Chondrocyte (in vitro differentiated cells): ENCODE measurements around the gene TMEM92. TPM values are rescaled to one million over a fixed set of nuclear protein-coding genes. Genes with fewer than 3 reads are reported as not detected.
"Not testable (repeated sequence)": the region's sequence is repeated elsewhere in the genome, so short reads cannot be mapped to it uniquely, and the experiment has no call there.

Source experiments
- DNase-seq: peaks from one replicate; pipeline ENCODE4 v3.0.0; 2021; ENCODE audit warnings: mixed read lengths, low spot score
- H3K27ac Mint-ChIP-seq: one replicate; pipeline ENCODE4 v1.8.0; 2021; ENCODE audit warnings: mild to moderate bottlenecking, moderate library complexity, mixed read lengths; ENCODE audit not compliant: unreplicated experiment
- H3K27me3 Mint-ChIP-seq: 2 replicates; pipeline ENCODE4 v1.8.0; 2021; ENCODE audit warnings: low read depth, mixed read lengths
- H3K36me3 Mint-ChIP-seq: 2 replicates; pipeline ENCODE4 v1.8.0; 2021; ENCODE audit warnings: low read depth, mixed read lengths
- H3K4me1 Mint-ChIP-seq: 2 replicates; pipeline ENCODE4 v1.8.0; 2021; ENCODE audit warnings: low read depth, mild to moderate bottlenecking, mixed read lengths
- H3K4me3 Mint-ChIP-seq: one replicate; pipeline ENCODE4 v1.8.0; 2021; ENCODE audit warnings: mild to moderate bottlenecking, moderate library complexity, mixed read lengths; ENCODE audit not compliant: unreplicated experiment
- H3K9me3 Mint-ChIP-seq: 2 replicates; pipeline ENCODE4 v1.8.0; 2021; ENCODE audit warnings: low read depth, mixed read lengths
- total RNA-seq: library from RNA; stranded (reverse); gene quantifications from 3 replicates; pipeline ENCODE4 v1.2.1, GENCODE V29; 2021
- TF ChIP-seq, protein P1 (sequence below): fragments of 200-600 bp; sonication (generic); IDR thresholded peaks from 2 replicates; pipeline ENCODE4 v1.5.0; 2021; ENCODE audit warnings: antibody characterized with exemption, mild to moderate bottlenecking, moderate library complexity

Gene TMEM92
- total RNA-seq, 1 donor from 2014 or later = 1.6 TPM

DNA sequence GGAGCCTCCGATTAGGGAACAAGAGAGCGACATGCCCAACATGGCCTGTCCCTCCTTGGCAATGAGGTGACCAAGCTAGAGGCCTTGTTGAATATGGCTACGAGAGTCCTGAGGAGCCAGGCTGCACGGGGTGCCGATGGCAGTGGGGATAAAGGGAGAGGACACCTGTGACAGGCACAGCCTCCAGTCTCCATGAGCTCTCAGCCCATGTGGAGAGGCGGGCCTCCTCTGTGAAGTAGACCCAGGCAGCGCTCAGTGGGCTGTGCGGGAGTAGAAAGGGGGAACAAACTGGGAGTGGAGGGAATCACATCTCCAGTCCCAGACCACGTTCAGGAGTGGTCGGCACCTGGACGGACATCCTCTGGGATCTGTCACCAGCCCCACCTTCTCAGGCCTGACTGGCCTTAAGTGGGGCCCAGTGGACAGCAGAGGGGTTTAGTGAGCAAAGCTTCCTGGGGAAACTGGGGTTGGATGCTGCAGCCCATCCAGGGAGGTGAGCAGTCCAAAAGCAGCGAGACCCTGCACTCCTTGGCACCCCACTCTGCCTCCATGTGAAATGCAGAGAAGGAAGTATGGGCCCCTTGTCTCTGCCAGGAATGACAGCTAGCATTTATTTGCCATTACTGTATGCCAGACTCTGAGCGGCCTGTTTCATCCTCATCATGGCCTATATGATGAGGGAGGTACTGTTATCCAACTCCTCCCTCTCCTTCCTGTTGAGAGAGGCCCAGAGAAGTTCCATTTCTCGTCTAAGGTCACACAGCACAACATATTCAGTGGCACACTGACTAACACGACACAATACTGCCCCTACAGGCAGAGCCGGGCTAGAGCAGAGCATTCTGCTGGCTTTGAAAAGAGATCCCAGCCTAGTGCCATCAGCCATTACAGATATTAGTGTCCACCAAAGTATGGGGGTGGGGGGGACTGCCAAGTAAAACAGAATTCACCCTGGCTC is 4.5 kb upstream of the TMEM92 start:
- Mint-ChIP-seq H3K9me3 (no peaks in the 10 kb centered on the region), H3K27ac (peak overlapping the region; percentile 98), H3K4me1 (peaks cover 91% of the 10 kb centered on the region), H3K4me3 (peak overlapping the region; percentile 53), H3K36me3 (no peaks in the 10 kb centered on the region), H3K27me3 (no peaks in the 10 kb centered on the region)
- peak; percentile 92 for DNase-seq
- TF ChIP-seq, protein P1, sequence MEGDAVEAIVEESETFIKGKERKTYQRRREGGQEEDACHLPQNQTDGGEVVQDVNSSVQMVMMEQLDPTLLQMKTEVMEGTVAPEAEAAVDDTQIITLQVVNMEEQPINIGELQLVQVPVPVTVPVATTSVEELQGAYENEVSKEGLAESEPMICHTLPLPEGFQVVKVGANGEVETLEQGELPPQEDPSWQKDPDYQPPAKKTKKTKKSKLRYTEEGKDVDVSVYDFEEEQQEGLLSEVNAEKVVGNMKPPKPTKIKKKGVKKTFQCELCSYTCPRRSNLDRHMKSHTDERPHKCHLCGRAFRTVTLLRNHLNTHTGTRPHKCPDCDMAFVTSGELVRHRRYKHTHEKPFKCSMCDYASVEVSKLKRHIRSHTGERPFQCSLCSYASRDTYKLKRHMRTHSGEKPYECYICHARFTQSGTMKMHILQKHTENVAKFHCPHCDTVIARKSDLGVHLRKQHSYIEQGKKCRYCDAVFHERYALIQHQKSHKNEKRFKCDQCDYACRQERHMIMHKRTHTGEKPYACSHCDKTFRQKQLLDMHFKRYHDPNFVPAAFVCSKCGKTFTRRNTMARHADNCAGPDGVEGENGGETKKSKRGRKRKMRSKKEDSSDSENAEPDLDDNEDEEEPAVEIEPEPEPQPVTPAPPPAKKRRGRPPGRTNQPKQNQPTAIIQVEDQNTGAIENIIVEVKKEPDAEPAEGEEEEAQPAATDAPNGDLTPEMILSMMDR = peak; percentile 95

DNA sequence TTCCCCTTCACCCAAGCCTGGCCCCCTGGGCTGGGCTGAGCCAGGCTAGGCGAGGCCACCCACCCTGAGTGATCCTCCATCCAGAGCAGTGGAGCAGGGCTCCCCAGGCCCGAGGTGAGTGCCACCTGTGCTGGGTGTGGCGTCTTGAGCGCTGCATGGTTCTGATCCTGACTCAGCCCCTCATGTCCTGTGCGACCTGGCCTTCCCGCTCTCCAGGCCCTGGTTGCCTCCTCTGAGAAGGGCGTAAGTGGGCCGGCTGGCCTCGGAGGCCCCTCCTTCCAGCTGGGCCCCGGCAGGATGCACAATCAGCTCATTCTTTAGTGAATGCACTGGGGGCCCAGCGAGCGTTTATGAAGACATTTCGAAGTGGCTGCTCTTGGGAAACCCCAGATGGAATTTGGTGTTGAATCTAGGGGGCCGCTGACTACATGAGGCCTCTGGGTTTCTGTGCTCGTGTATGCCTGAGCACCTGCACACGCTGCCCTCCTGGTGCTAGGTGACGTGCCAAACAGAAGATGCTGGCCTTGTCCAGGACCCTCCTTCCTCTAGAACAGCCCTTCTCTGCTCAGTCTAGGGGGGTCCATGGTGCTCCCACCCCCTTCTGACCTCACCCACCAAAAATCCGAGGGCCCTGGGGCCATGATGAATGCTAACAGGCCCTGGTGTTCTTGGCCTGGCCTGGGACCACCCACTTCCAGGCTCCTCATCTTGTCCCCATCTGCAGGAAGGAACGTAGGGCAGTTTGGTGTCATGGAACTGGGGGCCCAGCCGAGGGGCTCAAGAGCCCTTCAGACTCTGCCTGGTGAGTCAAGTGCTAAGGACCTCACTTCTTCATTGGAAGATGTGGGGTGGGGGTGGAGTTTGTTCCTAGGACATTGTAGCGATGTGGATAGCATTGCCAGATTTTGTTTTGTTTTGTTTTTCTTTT is 3.6 kb upstream of the TMEM92 start:
- Mint-ChIP-seq H3K27me3 (no peaks in the 10 kb centered on the region), H3K4me3 (peak overlapping the region; percentile 46), H3K36me3 (no peaks in the 10 kb centered on the region), H3K4me1 (peaks cover 86% of the 10 kb centered on the region), H3K9me3 (no peaks in the 10 kb centered on the region), H3K27ac (peak overlapping the region; percentile 98)
- peak; percentile 90 for DNase-seq
- TF ChIP-seq, protein P1 = peak; percentile 66

DNA sequence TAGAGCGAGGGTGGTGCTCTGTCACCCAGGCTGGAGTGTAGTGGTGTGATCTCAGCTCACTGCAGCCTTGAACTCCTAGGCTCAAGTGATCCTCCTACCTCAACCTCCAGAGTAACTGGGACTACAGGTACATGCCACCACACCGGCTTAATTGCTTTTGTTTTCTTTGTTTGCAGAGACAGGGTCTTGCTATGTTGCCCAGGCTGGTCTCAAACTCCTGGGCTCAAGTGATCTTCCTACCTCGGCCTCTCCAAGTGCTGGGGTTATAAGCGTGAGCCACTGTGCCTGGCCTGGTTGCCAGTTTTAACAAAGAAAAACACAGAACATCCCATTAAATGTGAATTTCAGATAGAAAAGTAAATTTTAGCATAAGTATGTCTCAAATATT is 2.9 kb upstream of the TMEM92 start:
- H3K9me3 Mint-ChIP-seq, DNase-seq, H3K4me3 Mint-ChIP-seq, H3K36me3 Mint-ChIP-seq, H3K27me3 Mint-ChIP-seq: not testable (repeated sequence)
- Mint-ChIP-seq H3K4me1 (peaks cover 79% of the 10 kb centered on the region), H3K27ac (peak overlapping the region; percentile 98)

DNA sequence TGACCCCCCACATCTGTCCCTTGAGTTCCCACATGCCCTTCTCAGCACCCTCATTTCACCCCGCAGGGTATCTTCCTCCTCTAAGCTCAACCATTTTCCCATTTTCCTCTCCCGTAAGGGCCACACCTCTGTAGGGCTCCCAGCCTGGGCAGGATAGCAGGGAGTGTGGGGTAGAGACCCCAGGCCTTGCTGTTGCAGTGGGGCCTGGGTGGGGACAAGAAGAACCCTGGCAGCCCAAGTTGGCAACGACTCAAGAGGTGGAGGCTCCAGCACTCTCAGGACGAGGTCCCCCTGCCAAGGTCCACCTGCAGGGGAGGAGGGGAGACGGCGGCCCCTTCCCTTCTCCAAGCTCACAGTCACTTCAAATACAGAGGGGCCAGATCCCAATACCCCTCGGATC is 2.0 kb upstream of the TMEM92 start:
- H3K4me1 Mint-ChIP-seq = peaks cover 78% of the 10 kb centered on the region
- DNase-seq = peak; percentile 81

DNA sequence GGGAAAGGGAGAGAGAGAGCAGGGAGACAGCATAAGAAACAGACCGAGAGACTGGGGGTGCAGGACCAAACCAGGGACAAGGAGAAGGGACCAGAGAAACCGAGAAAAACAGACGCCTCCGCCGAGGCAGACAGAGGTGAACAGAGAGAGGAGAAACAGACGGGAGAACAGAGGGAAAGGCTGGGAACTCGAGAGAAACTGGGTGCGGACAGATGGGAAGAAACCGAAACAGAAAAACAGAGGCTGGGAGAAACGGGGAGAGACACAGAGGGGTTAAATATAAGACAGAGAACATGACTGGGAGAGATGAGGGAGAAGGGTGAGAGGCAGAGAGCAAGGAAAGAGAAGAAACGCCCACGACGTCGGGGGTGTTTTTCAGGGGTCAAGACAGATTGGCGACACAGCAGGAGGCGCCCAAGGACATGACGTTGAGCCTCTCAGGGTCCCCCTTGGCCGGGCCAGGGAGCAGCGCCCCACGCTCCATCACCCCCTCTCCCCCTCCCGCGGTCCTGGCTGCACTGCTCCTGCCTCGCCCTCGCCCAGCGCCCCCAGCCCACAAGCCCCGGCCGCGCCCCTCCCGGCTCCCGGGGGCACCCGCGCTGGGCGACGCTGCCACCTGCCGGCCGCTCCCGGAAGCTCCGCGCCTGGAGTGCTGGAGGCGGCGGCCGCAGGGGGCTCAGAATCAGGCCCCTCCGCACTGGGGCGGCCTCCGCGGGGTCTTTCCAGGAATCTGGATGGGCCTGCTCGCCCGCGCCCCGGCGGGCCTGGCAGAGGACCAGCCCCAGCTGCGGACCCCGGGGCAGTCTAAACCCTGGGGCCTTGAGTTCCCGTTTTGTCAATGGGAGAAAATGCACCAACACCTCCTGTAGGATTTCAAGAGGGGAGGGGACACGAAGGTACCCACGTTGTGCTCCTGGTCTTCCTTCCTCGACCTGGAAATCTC is 1.3 kb upstream of the TMEM92 start:
- DNase-seq = peak; percentile 94
- Mint-ChIP-seq H3K4me1 (peaks cover 76% of the 10 kb centered on the region), H3K36me3 (no peaks in the 10 kb centered on the region), H3K4me3 (peak overlapping the region; percentile 79), H3K27ac (peak overlapping the region; percentile 98), H3K27me3 (no peaks in the 10 kb centered on the region), H3K9me3 (no peaks in the 10 kb centered on the region)
- TF ChIP-seq, protein P1 = peak; percentile 100

More for the DNA sequence above, 2.0 kb upstream of the TMEM92 start:
- TF ChIP-seq, protein P1 = no peak
- peak overlapping the region; percentile 98 for H3K27ac Mint-ChIP-seq
- no peaks in the 10 kb centered on the region for H3K36me3 Mint-ChIP-seq
- H3K4me3 Mint-ChIP-seq = peak overlapping the region; percentile 79
- H3K9me3 Mint-ChIP-seq = no peaks in the 10 kb centered on the region
- H3K27me3 Mint-ChIP-seq = no peaks in the 10 kb centered on the region
